GM11168 (cell line): ENCODE results near the gene OR8B8.
"Not testable (repeated sequence)": the region's sequence is repeated elsewhere in the genome, so short reads cannot be mapped to it uniquely, and the experiment has no call there.

Experiments used
- in situ Hi-C: fragments of 300-500 bp; cut with MboI; formaldehyde crosslinking; loops from one replicate; pipeline ENCODE4 v1.12.0; 2022; ENCODE audit warnings: low sequenced_read_pairs; ENCODE audit not compliant: unreplicated experiment

OR8B8 gene

GRCh38 chr11:124445646-124446150 is at the start of gene OR8B8:
OR8B8 (minus strand) TSS chr11:124445696; CDS start chr11:124441085, 4,611 bp downstream.
- in situ Hi-C loops: no loop called here

GRCh38 chr11:124493016-124493655 is 47.6 kb upstream of the OR8B8 start:
- in situ Hi-C loops: no loop called here

GRCh38 chr11:124483422-124483821 is 37.9 kb upstream of the OR8B8 start:
- in situ Hi-C loops: no loop called here

GRCh38 chr11:124482362-124483147 is 37.1 kb upstream of the OR8B8 start:
- in situ Hi-C loops: no loop called here

- in situ Hi-C loops: no loop called here
Observed at GRCh38 chr11:124481365-124482323, 36.1 kb upstream of the OR8B8 start.

- in situ Hi-C loops: no loop called here
Observed at GRCh38 chr11:124479561-124479960, 34.1 kb upstream of the OR8B8 start.

GRCh38 chr11:124475265-124475664 is 29.8 kb upstream of the OR8B8 start:
- in situ Hi-C loops: no loop called here

- in situ Hi-C loops: no loop called here
Observed at GRCh38 chr11:124474779-124475178, 29.3 kb upstream of the OR8B8 start.

GRCh38 chr11:124474079-124474478 is 28.6 kb upstream of the OR8B8 start:
- in situ Hi-C loops: no loop called here

- in situ Hi-C loops: no loop called here
Observed at GRCh38 chr11:124473476-124473875, 28.0 kb upstream of the OR8B8 start.

GRCh38 chr11:124470561-124471227 is 25.2 kb upstream of the OR8B8 start:
- in situ Hi-C loops: no loop called here

GRCh38 chr11:124467381-124467927 is 22.0 kb upstream of the OR8B8 start:
- in situ Hi-C loops: no loop called here

- in situ Hi-C loops: no loop called here
Observed at GRCh38 chr11:124465368-124465767, 19.9 kb upstream of the OR8B8 start.

GRCh38 chr11:124463990-124464389 is 18.5 kb upstream of the OR8B8 start:
- in situ Hi-C loops: no loop called here

GRCh38 chr11:124463324-124463723 is 17.8 kb upstream of the OR8B8 start:
- in situ Hi-C loops: no loop called here

- in situ Hi-C loops: no loop called here
Observed at GRCh38 chr11:124460459-124460858, 15.0 kb upstream of the OR8B8 start.

GRCh38 chr11:124459379-124459778 is 13.9 kb upstream of the OR8B8 start:
- in situ Hi-C loops: not testable (repeated sequence)

- in situ Hi-C loops: no loop called here
Observed at GRCh38 chr11:124454552-124454951, 9.1 kb upstream of the OR8B8 start.

GRCh38 chr11:124446916-124447315 is 1.4 kb upstream of the OR8B8 start:
- in situ Hi-C loops: no loop called here

- in situ Hi-C loops: no loop called here
Observed at GRCh38 chr11:124442847-124443246, 2.6 kb downstream of the OR8B8 start.
